IPS-18c (cell line): ENCODE data around the gene CHRNA4.

Source experiments
- H3K4me3 ChIP-seq: 2 replicates; pipeline ENCODE4 v1.7.0; 2013; ENCODE audit warnings: low read depth, mild to moderate bottlenecking, low read length, moderate library complexity; ENCODE audit not compliant: insufficient read depth
- H3K9me3 ChIP-seq: one replicate; pipeline ENCODE4 v1.6.1; 2013; ENCODE audit warnings: mild to moderate bottlenecking, low read length, moderate library complexity; ENCODE audit not compliant: control insufficient read depth, insufficient read depth

CHRNA4 gene

GRCh38 chr20:63369724-63370617 is 8.8 kb upstream of the CHRNA4 start:
- H3K4me3 ChIP-seq = no peak overlapping the region; the same call in 1 of the 2 replicates
- no peaks in the 10 kb centered on the region for H3K9me3 ChIP-seq

GRCh38 chr20:63369024-63369530 is 7.9 kb upstream of the CHRNA4 start:
- no peak overlapping the region for H3K4me3 ChIP-seq
- H3K9me3 ChIP-seq = no peaks in the 10 kb centered on the region

- Histone ChIP-seq H3K4me3 (no peak overlapping the region), H3K9me3 (no peaks in the 10 kb centered on the region)
Measured at GRCh38 chr20:63368151-63368550, 7.0 kb upstream of the CHRNA4 start.

GRCh38 chr20:63367446-63368055 is 6.4 kb upstream of the CHRNA4 start:
- Histone ChIP-seq H3K9me3 (no peaks in the 10 kb centered on the region), H3K4me3 (no peak overlapping the region)

- Histone ChIP-seq H3K4me3 (no peak overlapping the region), H3K9me3 (no peaks in the 10 kb centered on the region)
Measured at GRCh38 chr20:63366390-63367365, 5.5 kb upstream of the CHRNA4 start.

- Histone ChIP-seq H3K4me3 (no peak overlapping the region), H3K9me3 (no peaks in the 10 kb centered on the region)
Measured at GRCh38 chr20:63365601-63366389, 4.6 kb upstream of the CHRNA4 start.

- H3K4me3 ChIP-seq = no peak overlapping the region
- no peaks in the 10 kb centered on the region for H3K9me3 ChIP-seq
Measured at GRCh38 chr20:63364801-63365585, 3.8 kb upstream of the CHRNA4 start.

- H3K9me3 ChIP-seq = no peaks in the 10 kb centered on the region
- no peak overlapping the region for H3K4me3 ChIP-seq
Measured at GRCh38 chr20:63363981-63364561, 2.9 kb upstream of the CHRNA4 start.

- H3K4me3 ChIP-seq = no peak overlapping the region
Measured at GRCh38 chr20:63363013-63363957, 2.1 kb upstream of the CHRNA4 start.

GRCh38 chr20:63362436-63363009 is 1.4 kb upstream of the CHRNA4 start:
- H3K9me3 ChIP-seq = no peaks in the 10 kb centered on the region
- no peak overlapping the region for H3K4me3 ChIP-seq

More at GRCh38 chr20:63363013-63363957, 2.1 kb upstream of the CHRNA4 start:
- no peaks in the 10 kb centered on the region for H3K9me3 ChIP-seq

GRCh38 chr20:63361519-63362435 is 628 bp upstream of the CHRNA4 start:
- Histone ChIP-seq H3K9me3 (no peaks in the 10 kb centered on the region), H3K4me3 (peak overlapping the region; percentile 11; the same call in 1 of the 2 replicates)

GRCh38 chr20:63359937-63360849 is 956 bp downstream of the CHRNA4 start:
- Histone ChIP-seq H3K9me3 (no peaks in the 10 kb centered on the region), H3K4me3 (peak overlapping the region; percentile 51)
